H1 (cell line): ENCODE data around the gene CHMP4B.

Experiments used
- ATF2 ChIP-seq: IDR thresholded peaks from 2 replicates; pipeline ENCODE4 v1.6.1; 2012; ENCODE audit warnings: low read length, inconsistent platforms
- CHD2 ChIP-seq: IDR thresholded peaks from 2 replicates; pipeline ENCODE4 v1.6.1; 2012; ENCODE audit warnings: low read length, improper control_type of control experiment
- EGR1 ChIP-seq: IDR thresholded peaks from 2 replicates; pipeline ENCODE4 v1.6.1; 2011; ENCODE audit warnings: low read depth, low read length, borderline replicate concordance
- POLR2A ChIP-seq, 2 experiments: IDR thresholded peaks; 1 replicate in 1 of 2; 2 replicates in 1 of 2; pipeline ENCODE4 v1.6.1; 2011; ENCODE audit warnings: low read depth in 2 of 2, low read length in 2 of 2, mild to moderate bottlenecking in 2 of 2; ENCODE audit errors: control extremely low read depth in 1 of 2
- POLR2AphosphoS5 ChIP-seq: IDR thresholded peaks from 2 replicates; pipeline ENCODE4 v1.6.1; 2011; ENCODE audit warnings: low read depth, low read length
- SIN3A ChIP-seq, 2 experiments: IDR thresholded peaks in 1 of 2; conservative IDR thresholded peaks in 1 of 2; 2 replicates each; pipeline ENCODE4 v1.6.1; 2011 to 2012; ENCODE audit warnings: low read length in 2 of 2, improper control_type of control experiment in 1 of 2, low read depth in 1 of 2, mild to moderate bottlenecking in 1 of 2
- TAF1 ChIP-seq: IDR thresholded peaks from 2 replicates; pipeline ENCODE4 v1.6.1; 2011; ENCODE audit warnings: mild to moderate bottlenecking, low read depth, low read length
- YY1 ChIP-seq: IDR thresholded peaks from 2 replicates; pipeline ENCODE4 v1.6.1; 2011; ENCODE audit warnings: low read depth, mild to moderate bottlenecking, low read length
- ZNF274 ChIP-seq: IDR thresholded peaks from 2 replicates; pipeline ENCODE4 v1.7.0; 2012; ENCODE audit warnings: low read length, borderline replicate concordance; ENCODE audit errors: extremely low read depth

DNA sequence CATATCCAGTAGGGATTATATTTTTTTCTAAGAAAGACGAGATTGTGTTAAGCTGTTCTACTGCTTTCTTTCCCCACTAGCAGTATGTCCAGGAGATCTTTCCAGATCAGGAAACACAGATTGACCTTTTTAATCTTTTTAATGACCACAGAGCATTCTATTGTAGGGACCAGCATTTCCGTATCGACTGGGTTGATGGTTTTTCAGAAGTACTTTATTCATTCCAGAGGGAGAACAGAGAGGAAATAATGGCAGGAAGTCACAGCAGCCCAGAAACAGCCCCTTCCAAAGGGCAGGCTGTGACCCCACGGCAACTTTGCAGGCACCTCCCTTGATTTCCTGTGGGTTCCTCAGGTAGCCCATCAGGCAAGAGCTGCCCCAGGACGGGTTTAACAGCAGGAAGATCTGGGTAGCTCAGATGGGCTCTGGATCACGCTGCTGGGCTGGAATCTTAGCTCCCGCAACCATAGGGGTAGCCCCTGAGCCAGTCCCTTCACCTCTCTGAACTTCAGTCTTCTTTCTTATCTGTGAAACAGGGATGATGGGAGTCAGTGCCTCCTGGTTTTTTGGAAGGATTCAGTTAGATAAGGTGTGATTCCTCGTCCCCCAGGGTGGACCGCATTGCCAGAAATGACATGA, 23.8 kb upstream of the CHMP4B start:
- no peak for TF ChIP-seq ZNF274
- no peak for TF ChIP-seq POLR2AphosphoS5
- TF ChIP-seq ATF2: no peak
- TF ChIP-seq CHD2: no peak
- TF ChIP-seq TAF1: no peak
- no peak for TF ChIP-seq SIN3A (conservative IDR thresholded peaks at IDR 0.05 in 1 of 2, IDR thresholded peaks at IDR 0.05 in 1 of 2; ENCODE audit: low read depth in 1 of 2, low read length in 2 of 2)
- no peak for TF ChIP-seq YY1
- TF ChIP-seq POLR2A (IDR thresholded peaks at IDR 0.05; ENCODE audit: control extremely low read depth in 1 of 2, low read depth in 2 of 2, low read length in 2 of 2): no peak
- no peak for TF ChIP-seq EGR1
